ENCODE results near the gene LRRC17. TPM values are rescaled to one million over a fixed set of nuclear protein-coding genes. Genes with fewer than 3 reads are reported as not detected.

Gene LRRC17
- total and polyA plus RNA-seq, 9 of the 15 experiments (the other 6 are each of a cell fraction or from before 2014, with no cell fraction given), result 0.03 to 0.18 (median 0.12) TPM; not detected in 5

GRCh38 chr7:102983602-102984001, 70.8 kb downstream of the LRRC17 start (continued):
- TF ChIP-seq ZNF778 (CRISPR knock-in tag; IDR thresholded peaks at IDR 0.05), result no peak
- no peak for TF ChIP-seq USF2 (CRISPR knock-in tag; IDR thresholded peaks at IDR 0.05)
- TF ChIP-seq TARDBP (IDR thresholded peaks at IDR 0.05), result no peak
- TF ChIP-seq POLR3A (IDR thresholded peaks at IDR 0.05; ENCODE audit: borderline replicate concordance, extremely low read depth, insufficient read depth, insufficient read length), result no peak
- peak; percentile 80 for TF ChIP-seq FOSL1 (tag; conservative IDR thresholded peaks at IDR 0.05)
- no peak for TF ChIP-seq ZFPM2 (CRISPR knock-in tag; IDR thresholded peaks at IDR 0.05)
- TF ChIP-seq ZNF140 (CRISPR knock-in tag; IDR thresholded peaks at IDR 0.05), result no peak
- TF ChIP-seq HDAC3 (IDR thresholded peaks at IDR 0.05; ENCODE audit: borderline replicate concordance, partially characterized antibody), result peak; percentile 89
- no peak for TF ChIP-seq ID3 (CRISPR knock-in tag; IDR thresholded peaks at IDR 0.05)
- no peak for TF ChIP-seq ID3 (tag; IDR thresholded peaks at IDR 0.05)
- TF ChIP-seq ZNF785 (CRISPR knock-in tag; IDR thresholded peaks at IDR 0.05), result no peak
- TF ChIP-seq TRIM28 (IDR thresholded peaks at IDR 0.05), result no peak
- peak; percentile 55; the same call in 1 of the 2 replicates for TF ChIP-seq BCL6 (CRISPR knock-in tag; IDR thresholded peaks at IDR 0.05)
- no peak for TF ChIP-seq ZNF239 (CRISPR knock-in tag; IDR thresholded peaks at IDR 0.05)
- TF ChIP-seq ETV1 (tag; conservative IDR thresholded peaks at IDR 0.05; ENCODE audit: low read depth), result peak; percentile 88
- TF ChIP-seq ZNF263 (CRISPR knock-in tag; IDR thresholded peaks at IDR 0.05; ENCODE audit: borderline replicate concordance), result no peak
- no peak for TF ChIP-seq HIVEP1 (CRISPR knock-in tag; IDR thresholded peaks at IDR 0.05)
- TF ChIP-seq NELFE (IDR thresholded peaks at IDR 0.05; ENCODE audit: insufficient read depth, insufficient read length), result no peak
- TF ChIP-seq NR3C1 (CRISPR knock-in tag; IDR thresholded peaks at IDR 0.05), result no peak
- peak; percentile 95 for TF ChIP-seq SMAD4 (CRISPR knock-in tag; conservative IDR thresholded peaks at IDR 0.05)
- no peak for TF ChIP-seq ZNF318 (IDR thresholded peaks at IDR 0.05; ENCODE audit: borderline replicate concordance in 1 of 2, low read depth in 1 of 2)
- TF ChIP-seq JUNB (CRISPR knock-in tag; conservative IDR thresholded peaks at IDR 0.05), result no peak
- peak; percentile 84 for TF ChIP-seq TCF3 (CRISPR knock-in tag; IDR thresholded peaks at IDR 0.05)
